MM.1S (cell line): ENCODE measurements around the gene TPPP2.

Experiments used
- EZH2 ChIP-seq: fragments of 300-600 bp; sonication (generic); optimal IDR thresholded peaks from 2 replicates; pipeline ENCODE3; 2017; ENCODE audit warnings: low read depth, mild to moderate bottlenecking, antibody characterized with exemption, low read length, mixed read lengths
- EZH2phosphoT487 ChIP-seq: fragments of 300-600 bp; sonication (generic); IDR thresholded peaks from 2 replicates; pipeline ENCODE4 v1.6.1; 2018; ENCODE audit warnings: antibody characterized with exemption, low read length
- TF ChIP-seq, protein P1 (sequence below): fragments of 300-600 bp; sonication (generic); IDR thresholded peaks from 2 replicates; pipeline ENCODE4 v1.5.1; 2016; ENCODE audit warnings: antibody characterized with exemption, low read length, mixed read lengths

- TF ChIP-seq, protein P1, sequence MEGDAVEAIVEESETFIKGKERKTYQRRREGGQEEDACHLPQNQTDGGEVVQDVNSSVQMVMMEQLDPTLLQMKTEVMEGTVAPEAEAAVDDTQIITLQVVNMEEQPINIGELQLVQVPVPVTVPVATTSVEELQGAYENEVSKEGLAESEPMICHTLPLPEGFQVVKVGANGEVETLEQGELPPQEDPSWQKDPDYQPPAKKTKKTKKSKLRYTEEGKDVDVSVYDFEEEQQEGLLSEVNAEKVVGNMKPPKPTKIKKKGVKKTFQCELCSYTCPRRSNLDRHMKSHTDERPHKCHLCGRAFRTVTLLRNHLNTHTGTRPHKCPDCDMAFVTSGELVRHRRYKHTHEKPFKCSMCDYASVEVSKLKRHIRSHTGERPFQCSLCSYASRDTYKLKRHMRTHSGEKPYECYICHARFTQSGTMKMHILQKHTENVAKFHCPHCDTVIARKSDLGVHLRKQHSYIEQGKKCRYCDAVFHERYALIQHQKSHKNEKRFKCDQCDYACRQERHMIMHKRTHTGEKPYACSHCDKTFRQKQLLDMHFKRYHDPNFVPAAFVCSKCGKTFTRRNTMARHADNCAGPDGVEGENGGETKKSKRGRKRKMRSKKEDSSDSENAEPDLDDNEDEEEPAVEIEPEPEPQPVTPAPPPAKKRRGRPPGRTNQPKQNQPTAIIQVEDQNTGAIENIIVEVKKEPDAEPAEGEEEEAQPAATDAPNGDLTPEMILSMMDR: no peak
- TF ChIP-seq EZH2: no peak
- no peak for TF ChIP-seq EZH2phosphoT487
These were observed 30.4 kb upstream of the TPPP2 start for GRCh38 chr14:20999591-20999990.
